ENCODE results near the gene AATK.
A peak's percentile ranks its signal among the peaks of the same experiment; 100 is the strongest.

The AATK gene

DNA sequence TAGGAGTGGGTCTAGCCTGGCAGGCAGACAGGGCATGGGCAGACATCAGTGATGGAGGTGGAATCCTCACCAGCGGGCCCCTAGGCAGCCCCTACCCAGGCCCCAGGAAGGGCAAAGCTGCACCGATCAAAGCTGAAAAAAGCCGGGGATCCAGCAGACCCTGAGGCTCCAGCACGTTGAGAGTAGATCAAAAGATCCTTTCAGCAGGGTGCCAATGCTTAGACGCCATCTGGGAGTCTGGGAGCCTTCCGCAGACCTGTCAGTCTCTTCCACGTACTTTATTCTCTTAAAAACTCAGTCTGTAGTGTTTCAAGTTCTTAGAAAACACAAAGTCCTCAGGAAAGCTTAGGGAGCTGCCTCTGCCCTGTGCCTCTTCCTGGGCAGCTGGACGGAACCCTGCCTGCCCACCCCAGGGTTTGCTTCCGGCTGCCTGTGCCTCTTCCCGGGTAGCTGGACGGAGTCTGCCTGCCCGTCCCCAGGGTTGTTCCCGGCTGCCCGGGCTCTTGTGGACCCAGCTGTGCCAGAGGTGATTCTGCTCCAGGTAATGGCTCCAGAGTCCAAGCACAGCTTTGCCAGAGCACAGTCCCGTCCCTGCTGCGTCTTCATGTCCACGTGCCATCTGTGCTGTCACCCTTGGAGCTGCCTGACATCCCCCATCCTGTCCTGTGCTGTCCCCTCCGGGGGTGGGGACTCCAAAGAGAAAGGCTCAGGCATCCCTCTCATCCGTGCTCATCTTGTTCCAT lies 51.5 kb downstream of the AATK start:
- no peak for DNase-seq (ENCODE audit: low spot score)

DNA sequence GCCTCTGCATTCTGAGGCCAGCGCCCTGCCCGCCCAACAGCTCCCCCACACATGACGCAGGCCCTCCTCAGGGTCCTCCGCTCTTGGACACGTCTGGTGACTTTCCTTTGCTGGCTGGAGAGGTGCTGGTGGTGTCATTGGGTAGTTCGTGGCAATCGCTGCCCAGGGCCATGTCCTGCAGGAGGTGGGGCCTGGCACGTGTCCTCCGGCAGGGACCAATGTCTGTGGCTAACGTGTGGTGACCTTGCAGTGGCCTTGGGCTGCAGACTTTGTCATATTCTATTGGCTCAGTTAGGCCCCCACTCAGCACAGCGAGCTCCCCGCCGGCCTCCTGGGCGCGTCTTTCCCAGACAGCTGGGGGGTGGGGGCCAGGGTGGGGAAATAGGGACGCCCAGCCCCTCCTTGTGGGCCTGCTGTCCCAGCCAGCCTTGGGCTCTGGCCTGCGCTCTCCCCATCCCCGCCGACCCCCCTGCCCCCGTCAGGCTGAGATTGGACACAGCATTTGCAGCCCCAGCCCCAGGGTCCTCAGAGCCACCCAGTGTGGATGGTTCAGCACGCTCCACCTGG lies 52.8 kb downstream of the AATK start:
- no peak for DNase-seq (ENCODE audit: low spot score)

DNA sequence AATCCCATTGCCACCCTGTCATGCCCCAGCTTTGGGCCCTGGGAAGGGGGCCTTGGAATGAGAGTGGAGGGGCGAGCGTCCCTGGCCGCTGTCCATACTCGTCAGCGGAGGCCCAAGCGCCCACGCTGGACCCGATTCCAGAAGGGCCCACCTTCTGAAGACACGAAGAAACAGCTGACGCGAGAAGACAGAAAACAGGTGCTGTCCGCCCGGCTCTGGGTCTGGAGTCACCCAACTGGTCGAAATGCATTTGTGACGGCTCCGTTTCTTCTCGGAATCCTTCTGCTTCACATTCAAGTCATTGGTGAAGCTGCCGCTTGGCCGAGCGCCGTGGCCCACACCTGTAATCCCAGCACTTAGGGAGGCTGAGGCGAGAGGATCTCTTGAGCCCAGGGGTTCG lies 53.6 kb downstream of the AATK start:
- DNase-seq (ENCODE audit: low spot score) = no peak

DNA sequence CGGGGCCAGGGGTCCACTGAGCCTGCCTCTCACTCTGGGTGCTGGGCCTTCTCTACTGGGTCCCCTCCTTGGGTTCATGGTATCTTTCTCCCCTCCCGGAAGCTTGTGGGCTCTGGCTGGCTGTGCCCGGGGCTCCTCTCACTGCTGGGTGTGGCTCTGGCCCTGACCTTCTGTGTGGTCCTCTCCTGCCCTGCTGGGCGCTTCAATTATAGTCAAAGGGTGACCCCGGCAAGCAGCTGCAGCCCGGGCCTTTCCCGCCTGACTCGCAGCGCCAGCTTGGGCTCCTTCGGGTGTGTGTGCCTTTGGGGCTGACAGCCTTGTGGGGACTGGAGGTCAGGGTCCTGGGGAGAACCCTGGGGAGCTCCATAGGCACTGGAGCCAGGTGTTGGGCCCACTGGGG lies 55.0 kb downstream of the AATK start:
- no peak for DNase-seq (ENCODE audit: low spot score)

DNA sequence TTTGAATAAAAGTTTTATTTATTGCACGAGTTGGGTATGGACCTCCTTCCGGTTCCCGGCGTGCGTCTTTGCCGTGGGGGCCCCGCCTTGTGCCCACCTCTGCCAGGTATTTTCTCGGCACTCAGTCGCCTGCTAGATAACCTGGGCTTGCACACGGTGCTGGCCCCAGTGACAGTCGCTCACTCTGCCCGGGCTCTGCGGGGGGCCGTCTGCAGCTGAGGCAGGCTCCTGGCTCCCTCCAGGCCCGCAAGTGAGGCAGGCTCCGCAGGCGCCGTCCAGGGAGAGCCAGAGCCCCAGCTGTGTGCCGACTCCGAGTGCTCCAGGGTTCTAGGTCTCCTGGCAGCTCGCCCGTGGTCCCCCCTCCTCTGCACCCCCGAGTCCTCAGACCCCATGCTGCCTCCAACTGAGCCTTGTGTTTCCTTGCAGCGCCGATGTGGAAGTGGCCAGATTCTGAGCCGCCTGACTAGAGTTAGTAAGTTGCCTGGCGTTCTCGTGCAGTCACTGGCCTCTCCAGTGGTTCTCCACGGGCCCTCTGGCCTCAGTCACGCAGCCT lies 55.5 kb downstream of the AATK start:
- DNase-seq (ENCODE audit: low spot score) = no peak

DNA sequence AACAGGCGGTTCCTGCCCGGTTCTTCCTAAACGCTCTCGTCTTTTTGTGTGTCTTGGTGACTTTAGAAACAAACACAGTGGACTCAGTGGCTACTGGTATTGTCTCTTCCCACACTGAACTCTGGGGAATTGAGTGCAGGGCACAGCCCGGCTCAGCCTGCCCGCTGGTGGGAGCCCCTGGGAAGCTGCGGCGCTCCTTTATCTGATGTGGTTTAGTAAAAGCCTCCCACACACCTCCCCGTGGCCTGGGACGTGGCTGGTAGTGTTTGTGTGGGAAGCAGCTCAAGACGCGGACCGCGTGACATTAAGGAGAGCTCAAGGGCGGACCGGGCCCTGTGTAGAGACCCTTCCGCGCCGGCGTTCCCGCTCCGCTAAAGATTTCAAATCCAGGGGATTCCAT lies 56.1 kb downstream of the AATK start:
- no peak for DNase-seq (ENCODE audit: low spot score)

DNA sequence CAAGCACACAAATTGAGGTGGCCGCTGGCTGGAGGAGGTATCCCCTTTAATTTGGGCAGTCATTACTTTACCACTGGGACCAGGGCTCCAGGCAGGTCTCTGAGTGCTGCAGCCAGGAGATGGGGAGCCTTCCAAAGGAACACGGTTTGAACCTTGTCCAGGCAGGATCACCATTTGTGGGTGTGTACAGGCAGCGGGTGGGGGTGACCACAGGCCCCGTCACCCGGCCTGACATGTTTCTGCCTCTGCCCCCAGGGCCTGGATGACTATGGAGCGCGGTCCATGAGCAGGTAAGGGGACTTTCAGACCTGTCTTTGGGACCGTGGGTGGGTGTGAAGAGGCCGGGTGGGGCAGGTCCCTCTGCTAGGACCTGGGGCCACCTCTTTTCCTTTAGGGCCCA lies 57.8 kb downstream of the AATK start:
- no peak for DNase-seq (ENCODE audit: low spot score)

DNA sequence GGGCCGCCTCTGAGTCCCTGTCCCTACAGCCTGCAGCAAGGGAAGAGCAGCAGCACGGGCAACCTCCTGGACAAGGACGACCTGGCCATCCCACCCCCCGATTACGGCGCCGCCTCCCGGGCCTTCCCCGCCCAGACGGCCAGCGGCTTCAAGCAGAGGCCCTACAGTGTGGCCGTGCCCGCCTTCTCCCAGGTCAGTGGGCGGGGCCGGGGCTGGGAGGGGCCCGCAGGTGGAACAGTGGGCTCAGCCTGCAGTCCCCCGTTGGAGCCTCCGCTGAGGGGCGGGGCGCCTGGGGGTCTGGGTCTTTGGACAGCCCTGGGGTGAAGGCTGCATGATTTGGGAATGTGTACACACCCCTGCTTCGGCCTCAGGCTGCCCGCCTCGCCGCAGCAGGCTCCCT lies 59.3 kb downstream of the AATK start:
- DNase-seq (ENCODE audit: low spot score) = no peak

DNA sequence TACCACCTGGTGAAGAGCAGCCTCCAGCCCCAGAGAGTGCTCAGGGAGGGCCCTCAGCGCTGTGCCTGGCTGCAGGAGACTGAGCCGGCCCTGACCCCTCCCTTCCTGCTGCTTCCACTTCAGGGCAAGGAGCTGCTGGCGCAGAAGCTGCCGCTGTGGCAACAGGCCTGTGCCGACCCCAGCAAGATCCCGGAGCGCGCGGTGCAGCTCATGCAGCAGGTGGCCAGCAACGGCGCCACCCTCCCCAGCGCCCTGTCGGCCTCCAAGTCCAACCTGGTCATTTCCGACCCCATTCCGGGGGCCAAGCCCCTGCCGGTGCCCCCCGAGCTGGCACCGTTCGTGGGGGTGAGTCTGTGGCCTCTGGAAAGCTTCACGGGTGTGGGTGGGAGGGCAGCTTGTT lies 62.6 kb downstream of the AATK start:
- no peak for DNase-seq (ENCODE audit: low spot score)

DNA sequence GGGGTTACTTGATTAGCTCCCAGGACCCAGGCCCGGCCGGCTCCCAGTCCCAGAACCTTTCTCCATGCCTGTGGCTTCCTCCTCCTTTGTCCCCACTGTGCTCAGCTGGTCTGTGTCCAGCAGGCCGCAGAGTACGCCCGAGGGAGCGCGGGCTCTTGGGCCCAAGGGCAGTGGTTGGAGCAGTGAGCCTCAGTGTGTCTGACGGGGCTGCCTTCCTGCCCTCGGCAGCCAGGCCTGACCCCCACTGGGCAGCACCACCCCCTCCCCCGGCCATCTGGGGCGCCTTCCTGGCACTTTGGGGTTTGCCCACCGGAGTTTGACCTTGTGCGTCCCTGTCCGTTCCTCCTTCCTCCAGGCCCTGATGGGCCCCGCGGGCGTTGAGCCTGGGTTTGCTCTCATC lies 63.2 kb downstream of the AATK start:
- no peak for DNase-seq (ENCODE audit: low spot score)

DNA sequence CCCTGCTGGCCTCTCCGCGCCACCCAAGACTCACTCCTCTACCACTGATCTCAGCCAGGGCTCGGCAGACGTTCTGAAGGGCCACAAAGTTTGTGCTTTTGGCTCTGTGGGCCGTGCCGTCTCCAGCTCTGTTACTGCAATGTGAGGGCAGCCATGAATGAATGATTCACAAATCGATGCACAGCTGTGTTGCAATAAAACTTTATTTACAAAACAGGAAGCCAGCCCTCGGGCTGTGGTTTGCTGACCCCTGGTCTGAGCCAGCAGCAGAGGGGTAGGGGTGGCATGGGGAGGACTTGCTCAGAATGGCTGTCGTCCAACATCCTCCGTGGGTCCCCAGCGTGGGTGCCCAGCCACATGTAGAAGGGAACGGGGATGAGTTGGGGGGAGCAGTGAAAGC lies 63.7 kb downstream of the AATK start:
- DNase-seq (ENCODE audit: low spot score) = no peak

DNA sequence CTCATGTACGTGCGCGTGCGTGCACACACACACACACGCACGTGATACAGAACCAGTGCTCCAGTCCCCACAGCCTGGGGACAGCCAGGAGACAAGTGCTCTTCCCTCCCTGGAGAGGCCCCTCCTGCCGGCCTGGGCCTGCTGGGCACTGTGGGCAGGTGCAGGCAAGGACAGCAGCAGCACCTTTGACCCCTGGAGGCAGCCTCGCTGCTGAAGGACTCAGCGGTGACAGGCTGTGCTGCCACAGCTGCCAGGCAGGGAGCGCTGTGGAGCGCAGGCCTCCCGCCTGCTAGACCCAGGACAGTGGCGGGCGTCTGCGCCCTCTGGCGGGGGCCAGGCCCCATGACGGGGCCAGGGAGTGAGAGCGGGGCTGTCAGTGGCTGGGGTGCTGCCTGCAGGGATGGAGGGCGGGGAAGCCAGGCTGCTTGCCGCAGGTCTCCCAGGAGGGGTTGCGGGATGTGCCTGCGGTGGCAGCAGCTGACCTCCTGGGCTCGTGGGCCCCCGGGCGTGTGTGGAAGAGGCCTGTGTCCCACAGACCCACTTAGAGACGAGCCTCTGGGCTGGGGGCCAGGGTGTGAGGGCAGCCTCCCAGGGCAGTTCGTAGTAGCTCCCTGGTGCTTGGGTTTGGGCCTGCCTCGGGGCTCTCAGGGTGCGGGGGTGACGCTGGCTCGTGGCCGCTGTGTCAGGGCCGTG lies 64.3 kb downstream of the AATK start:
- peak; percentile 99 for DNase-seq (ENCODE audit: low spot score)

DNA sequence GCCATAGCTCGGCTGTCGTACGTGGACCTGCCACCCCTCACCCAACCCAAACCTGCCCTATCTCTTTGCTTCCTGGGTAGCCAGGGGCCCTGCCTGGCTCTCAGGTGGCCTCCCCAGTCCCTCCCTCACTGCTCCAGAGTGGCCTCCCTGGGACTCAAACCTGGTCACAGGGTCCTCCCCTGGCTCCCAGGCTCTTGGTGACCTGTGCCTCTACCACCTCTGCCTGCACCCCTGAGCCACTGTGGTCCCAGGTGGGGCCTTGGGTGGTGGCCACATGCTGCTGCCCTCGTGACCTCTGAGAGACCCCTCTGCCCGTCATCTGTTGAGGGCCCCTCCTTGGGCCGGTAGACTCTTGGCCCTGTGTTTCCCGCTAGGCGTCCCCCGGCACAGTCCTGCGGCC lies 65.4 kb downstream of the AATK start:
- DNase-seq (ENCODE audit: low spot score) = no peak

DNA sequence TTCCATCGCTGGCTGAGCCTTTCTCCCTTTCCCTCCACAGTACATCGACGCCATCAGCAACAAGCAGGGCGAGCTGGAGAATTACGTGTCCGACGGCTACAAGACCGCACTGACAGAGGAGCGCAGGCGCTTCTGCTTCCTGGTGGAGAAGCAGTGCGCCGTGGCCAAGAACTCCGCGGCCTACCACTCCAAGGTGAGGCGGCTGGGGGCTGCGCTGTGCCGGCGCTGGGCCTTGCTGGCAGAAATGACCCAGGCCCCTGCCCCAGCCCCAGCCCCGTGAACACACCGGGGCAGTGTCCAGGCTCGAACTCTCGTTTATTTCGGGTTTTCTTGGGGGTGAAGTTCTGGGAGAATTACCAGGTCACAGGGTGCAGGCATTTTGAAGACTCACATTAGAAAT lies 66.1 kb downstream of the AATK start:
- DNase-seq (ENCODE audit: low spot score) = no peak

DNA sequence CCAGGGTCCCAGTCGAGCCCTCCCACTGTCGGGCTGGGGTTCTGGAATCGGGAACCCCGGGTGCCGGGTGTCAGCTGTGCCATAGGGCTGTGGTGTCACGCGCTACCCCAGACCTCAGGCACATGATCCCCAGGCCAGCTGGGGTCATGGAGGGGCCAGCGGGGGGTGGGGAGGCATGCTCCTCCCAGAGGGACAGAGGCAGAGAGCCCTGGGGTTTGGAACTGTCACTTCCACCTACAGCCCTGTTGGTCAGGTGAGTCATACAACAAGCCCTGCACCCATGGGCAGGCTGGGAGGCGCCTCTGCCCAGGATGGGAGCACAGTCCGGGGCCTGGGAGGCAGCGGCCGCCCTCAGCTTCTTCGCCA lies 68.1 kb downstream of the AATK start:
- DNase-seq (ENCODE audit: low spot score) = no peak

DNA sequence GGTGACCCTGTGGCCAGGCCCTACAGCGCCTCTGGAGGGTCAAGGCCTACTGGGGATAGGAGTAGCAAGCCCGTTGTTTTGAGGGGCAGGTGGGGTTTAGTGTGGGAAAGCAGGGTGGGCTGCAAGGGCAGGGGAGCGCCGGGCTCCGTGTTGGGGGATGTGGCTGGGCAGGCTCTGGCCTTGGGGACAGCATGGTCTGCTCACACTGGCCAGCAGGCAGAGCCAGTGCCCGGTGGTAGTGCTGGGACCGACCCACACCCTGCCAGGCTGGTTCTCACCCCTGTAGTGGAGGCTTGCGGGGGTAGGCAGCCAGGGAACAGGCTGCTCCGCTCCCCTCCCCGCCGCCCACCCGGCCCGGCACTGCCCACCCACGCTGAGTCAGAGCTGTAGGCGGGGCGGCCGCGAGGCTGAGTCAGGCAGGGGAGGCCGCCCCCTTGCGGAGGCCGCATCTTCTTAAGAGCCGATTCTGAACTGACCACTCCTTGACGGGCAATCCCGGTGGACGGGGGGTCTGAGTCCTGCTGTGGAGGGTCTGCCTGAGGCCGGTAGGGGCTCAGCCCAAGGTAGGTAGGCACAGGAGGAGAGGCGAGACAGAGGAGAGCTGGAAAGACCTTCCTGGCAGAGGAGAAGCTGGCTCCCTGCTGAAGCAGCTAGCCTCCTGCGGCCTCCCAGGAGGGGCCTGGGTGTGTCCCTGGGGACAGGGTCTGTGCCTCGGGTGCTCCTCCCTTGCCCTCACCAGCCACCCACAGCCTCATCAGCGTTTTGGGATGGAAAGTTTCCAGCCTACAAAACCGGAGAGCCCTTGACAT lies 68.7 kb downstream of the AATK start:
- no peak for DNase-seq (ENCODE audit: low spot score)

DNA sequence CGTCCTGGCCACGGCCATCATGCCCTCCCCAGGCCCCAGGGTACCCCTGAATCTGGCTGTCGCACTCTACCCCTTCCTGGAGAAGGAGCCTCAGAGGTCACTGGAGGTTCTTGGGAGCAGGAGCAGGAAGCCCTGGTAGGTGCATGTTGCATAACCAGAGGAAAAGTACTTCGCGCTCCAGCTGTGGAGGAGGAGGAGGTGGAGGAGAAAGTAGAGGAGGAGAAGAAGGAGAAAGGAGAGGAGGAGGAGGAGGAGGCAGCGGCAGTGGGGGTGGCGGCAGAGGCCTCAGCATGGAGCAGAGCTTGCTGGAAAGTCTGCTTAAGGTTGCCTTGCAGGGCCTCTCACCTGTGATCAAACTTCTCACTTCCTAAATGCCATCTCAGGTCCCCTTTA lies 69.3 kb downstream of the AATK start:
- no peak for DNase-seq (ENCODE audit: low spot score)

DNA sequence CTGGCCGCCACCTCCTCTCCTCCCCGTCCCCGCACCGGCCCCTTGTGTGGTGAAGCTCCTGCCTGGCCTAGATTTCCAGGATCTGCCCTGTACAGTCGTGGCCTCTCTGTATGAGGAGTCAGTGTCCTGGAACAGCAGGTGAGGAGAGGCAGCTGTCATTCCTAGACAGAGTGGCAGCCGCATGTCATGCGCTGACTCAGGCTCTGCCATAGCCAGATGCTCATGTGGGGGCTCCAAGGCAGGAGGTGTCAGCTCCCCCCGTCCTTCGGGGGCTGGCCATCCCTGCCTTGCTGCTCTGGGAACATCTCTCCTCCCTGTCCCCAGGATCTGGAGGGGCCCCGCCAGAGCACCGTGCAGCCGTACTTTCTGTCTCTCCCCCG lies 70.6 kb downstream of the AATK start:
- DNase-seq (ENCODE audit: low spot score) = no peak

DNA sequence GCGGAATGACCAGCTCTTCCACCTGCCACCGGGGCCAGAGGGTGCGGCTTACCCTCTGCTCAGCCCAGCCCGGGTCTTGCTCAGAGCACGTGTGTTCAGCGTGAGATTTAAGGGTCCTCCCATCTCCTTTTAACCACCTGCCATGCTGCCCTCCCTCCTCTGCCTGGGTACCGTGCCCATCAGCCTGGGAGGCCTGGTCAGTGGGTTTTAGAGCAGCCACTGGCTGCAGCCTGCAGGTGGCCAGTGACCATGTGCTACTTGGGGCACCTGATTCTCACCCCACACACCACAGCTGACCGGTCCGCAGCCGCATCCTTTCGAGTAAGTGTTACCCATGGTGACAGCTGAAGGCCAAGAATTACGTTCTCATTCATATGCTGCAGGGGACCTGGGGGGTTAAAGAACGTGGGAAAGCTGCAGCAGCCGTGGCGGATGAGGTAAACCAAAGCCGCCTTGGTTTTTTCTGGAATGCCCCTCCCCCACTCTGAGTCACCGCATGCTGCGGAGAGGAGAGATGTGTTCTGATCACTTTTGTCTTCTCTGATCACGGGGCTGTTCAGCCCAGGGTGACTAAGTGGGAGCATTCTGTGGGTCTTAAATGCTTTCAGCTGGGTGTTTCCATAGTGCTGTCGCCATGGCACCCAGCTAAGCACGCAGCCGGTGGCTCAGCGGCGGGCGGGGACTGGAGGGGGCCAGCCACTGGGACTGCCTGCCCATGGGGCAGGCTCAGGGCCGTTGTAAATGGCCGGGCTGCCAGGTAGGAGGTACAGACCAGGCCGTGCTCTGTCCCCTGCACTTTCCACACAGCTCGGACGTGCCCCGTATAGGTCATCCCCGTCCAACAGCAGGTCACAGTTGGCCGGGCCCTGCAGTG lies 71.3 kb downstream of the AATK start:
- peak; percentile 93 for DNase-seq (ENCODE audit: low spot score)

DNA sequence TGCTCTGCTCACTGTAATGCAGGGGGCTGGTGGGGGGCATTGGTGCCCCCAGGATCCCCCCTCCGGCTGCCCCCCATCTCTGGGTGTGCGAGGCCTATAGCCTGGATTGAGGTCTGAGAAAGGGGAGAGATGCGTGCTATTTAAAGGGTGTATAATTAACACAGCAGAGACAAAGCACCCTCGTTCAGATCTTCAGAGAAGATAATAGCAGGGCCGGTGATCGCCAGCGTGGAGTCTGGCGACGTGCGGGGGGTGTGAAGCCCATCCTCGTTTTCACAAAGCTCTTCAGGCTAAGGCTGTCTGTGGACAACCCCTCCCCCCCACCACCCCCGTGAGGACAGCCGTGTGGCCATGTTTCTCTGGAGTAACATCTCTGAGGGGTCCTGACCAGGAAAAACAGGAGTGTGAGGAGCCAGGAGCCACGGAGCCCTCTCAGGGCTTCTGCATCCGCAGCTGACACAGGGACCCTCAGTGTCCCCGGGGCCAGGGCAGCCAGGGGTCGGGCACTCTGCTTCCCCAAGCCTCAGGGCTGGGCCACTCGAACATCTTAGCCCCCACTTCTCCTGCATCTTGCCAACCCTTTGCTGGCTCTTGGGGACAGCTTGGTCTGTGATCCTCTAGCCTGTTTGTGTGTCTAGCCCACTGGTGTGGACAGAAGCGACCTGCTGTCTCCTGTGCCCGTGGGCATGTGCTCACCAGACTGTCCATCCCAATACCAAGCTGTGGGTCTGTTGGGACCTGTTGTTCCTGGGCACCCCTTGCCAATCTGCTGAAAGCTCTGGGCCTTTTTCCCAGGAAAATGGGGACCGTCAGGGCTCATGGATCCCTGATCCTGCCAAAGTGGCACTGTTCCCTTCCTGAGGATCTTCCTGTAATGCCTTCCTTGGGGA lies 72.2 kb downstream of the AATK start:
- DNase-seq (ENCODE audit: low spot score) = no peak
